HG03103 (cell line): ENCODE measurements around the gene PDE6B.
"Not testable (repeated sequence)": the region's sequence is repeated elsewhere in the genome, so short reads cannot be mapped to it uniquely, and the experiment has no call there.

Experiments used
- ATAC-seq: cut with Tn5 transposase; IDR thresholded peaks from one replicate; pipeline ENCODE4 v1.9.1; 2021; ENCODE audit warnings: low read depth; ENCODE audit not compliant: unreplicated experiment

Gene PDE6B

GRCh38 chr4:624705-625590, at the start of gene PDE6B:
TSS of gene PDE6B (plus strand) at chr4:625573. CDS start at chr4:625627, 54 bp downstream.
- ATAC-seq: no peak

- ATAC-seq: no peak
These were observed 49.0 kb upstream of the PDE6B start, which contains the start of gene TMEM271 for GRCh38 chr4:576245-576821. TSS of gene TMEM271 (minus strand) at chr4:576295. CDS start at chr4:576062, 233 bp downstream.

- no peak for ATAC-seq
These were observed 48.3 kb upstream of the PDE6B start for GRCh38 chr4:576991-577498.

GRCh38 chr4:577499-578450, 47.6 kb upstream of the PDE6B start:
- ATAC-seq: no peak

- no peak for ATAC-seq
These were observed 46.6 kb upstream of the PDE6B start for GRCh38 chr4:578451-579443.

- no peak for ATAC-seq
These were observed 45.7 kb upstream of the PDE6B start for GRCh38 chr4:579543-580175.

- ATAC-seq: no peak
These were observed 44.2 kb upstream of the PDE6B start for GRCh38 chr4:581181-581580.

- ATAC-seq: no peak
These were observed 43.5 kb upstream of the PDE6B start for GRCh38 chr4:581753-582361.

GRCh38 chr4:583820-584219, 41.6 kb upstream of the PDE6B start:
- no peak for ATAC-seq

GRCh38 chr4:587671-588350, 37.6 kb upstream of the PDE6B start:
- ATAC-seq: no peak

- no peak for ATAC-seq
These were observed 37.0 kb upstream of the PDE6B start for GRCh38 chr4:588351-588849.

- ATAC-seq: no peak
These were observed 36.0 kb upstream of the PDE6B start for GRCh38 chr4:589219-589963.

GRCh38 chr4:590313-590841, 35.0 kb upstream of the PDE6B start:
- no peak for ATAC-seq

- not testable (repeated sequence) for ATAC-seq
These were observed 33.2 kb upstream of the PDE6B start for GRCh38 chr4:592178-592577.

GRCh38 chr4:592825-593520, 32.4 kb upstream of the PDE6B start:
- no peak for ATAC-seq

- no peak for ATAC-seq
These were observed 26.4 kb upstream of the PDE6B start for GRCh38 chr4:598925-599324.
